SK-N-MC (cell line): ENCODE measurements around the gene ABR.

Experiments used
- EZH2 ChIP-seq: fragments of 200-600 bp; sonication (generic); IDR thresholded peaks from one replicate; pipeline ENCODE4 v1.6.1; 2017; ENCODE audit warnings: antibody characterized with exemption
- POLR2AphosphoS5 ChIP-seq: IDR thresholded peaks from 2 replicates; pipeline ENCODE4 v1.6.1; 2012; ENCODE audit warnings: mild to moderate bottlenecking, low read depth, low read length, borderline replicate concordance

DNA sequence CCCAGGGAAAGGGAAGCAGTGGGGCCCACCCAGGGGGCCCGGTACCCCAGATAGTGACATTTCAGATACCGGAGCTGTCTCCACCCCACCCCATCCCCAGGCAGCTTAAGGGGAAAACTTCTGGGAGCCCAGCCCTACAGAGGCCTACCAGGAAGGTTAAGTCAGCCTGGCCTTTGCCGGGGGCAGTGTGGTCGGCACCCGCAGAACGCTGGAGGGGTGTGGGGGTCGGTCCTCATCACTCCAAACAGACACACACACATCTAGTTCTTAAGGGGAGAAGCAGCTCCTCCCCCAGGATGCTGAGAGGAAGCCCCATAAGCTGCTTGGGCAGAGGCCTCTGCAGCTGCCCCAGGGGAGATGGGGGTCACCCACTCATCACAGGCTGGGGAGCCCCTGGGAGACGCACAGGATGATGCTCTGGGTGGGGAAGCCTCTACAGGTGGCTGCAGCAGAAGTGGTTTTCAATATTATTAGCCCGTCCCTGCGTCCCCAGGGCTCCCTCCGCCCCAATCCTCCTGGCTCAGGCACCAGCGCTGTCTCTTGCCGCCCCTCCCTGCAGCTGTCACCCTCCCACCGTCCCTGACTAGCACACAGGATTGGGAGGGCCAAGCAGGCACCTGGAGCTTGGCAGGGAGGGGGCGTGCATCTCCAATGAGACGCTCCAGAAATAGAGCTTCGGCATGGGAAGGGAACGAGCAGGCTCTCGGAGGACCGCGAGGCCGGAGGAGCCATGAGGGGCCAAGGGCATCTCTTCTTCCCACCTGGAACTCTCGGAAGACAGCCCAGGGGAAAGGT lies 1.4 kb upstream of the ABR start:
- TF ChIP-seq POLR2AphosphoS5: no peak
- no peak for TF ChIP-seq EZH2
